NOMO-1 (cell line): Measurements from ENCODE around the gene MLPH.

Experiments used
- DNase-seq, 2 experiments: peaks; one replicate each; lab custom pipeline; 2025; ENCODE audit not compliant: unreplicated experiment in 2 of 2; lab: John Stamatoyannopoulos, UW

MLPH gene

DNA sequence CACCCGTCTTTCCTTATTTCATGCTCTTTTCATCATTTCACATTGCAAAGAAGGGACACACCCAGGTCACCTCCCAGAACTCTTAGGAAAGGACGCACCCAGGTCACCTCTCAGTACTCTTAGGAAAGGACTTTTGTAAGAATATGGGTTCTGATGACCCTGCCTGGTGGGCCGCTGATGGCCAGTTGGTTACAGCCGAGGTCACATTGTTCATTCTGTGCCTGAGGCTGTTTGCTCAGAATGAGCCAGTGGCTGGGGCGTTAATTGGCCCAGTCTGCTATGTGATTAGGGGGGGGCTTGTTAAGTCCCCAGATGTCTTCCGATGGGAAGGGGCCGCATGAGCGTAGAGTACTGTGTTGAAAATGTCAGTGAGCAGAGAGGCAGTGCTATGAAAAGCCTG, 9.4 kb downstream of the MLPH start:
- no peak for DNase-seq

DNA sequence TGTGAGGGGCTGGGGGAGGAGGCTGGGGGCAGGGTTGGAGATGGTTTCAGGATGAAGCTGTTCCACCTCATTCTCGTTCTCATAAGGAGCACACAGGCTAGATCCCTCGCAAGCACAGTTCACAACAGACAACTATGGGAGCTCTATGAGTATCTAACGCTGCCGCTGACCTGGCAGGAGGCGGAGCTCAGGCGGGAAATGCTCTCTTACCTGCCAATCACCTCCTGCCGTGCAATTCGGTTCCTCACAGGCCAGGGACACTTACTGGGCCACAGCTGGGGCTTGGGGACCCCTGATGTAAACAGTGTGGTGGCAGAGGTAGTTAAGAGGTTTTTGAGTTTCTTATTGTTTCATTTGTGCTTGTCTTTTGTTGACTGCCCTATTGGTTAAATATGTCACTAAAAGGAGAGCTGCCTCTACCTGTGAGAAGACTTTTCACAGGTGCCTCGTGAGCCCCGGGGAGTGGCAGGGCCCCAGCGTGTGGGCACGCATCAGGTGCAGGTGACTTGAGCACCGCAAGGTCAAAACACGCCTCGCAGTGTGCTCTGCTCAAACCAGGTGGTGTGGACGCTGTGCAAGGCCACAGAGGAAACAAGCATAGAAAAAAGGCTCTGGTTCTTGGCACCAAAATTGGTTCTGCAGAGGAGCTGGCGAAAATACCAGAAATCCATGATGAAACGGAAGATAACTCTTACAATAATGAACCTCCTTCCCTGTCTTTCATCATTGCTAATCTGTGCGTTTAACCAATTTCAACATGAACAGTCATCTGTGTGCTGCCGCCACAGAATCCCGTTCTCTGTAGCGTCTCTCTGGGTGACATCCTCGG, 10.2 kb downstream of the MLPH start:
- DNase-seq, result no peak

DNA sequence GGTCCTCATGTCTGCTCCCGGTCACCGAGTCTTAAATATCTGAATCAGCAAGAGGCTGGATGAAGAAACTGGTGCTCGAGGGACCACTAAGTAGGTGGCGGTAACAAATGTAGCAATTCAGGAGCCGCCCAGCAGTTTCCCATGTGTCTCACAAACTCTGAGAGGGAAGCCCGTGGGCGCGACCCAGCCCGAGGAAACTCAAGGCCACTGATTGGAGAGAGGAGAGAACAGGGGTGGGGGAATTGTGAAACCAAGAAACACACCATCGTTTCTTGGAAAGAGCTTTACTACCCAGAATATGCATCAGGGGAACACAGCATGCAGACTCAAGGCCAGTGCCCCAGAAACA, 10.8 kb downstream of the MLPH start:
- peak in 1 of 2 experiments; percentile 2 for DNase-seq

DNA sequence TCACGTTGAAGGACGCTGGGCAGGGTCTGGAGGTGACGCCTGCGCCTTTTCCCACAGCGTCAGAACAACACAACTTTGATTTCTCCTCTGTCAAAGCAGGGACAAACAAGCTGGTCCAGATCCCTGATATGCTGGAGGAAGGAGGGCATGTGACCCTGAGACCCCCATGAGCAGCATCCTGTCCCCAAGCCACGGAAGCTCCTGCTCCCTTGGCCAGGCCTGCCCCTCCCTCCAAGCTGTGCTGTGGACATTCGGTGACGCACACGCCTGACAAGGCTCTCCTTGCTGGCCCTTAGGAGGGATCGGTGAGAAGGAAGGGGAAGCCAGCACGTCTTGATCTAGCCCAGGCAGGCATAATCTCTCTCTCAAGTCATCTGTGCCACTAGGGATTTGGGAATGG, 11.3 kb downstream of the MLPH start:
- no peak for DNase-seq

DNA sequence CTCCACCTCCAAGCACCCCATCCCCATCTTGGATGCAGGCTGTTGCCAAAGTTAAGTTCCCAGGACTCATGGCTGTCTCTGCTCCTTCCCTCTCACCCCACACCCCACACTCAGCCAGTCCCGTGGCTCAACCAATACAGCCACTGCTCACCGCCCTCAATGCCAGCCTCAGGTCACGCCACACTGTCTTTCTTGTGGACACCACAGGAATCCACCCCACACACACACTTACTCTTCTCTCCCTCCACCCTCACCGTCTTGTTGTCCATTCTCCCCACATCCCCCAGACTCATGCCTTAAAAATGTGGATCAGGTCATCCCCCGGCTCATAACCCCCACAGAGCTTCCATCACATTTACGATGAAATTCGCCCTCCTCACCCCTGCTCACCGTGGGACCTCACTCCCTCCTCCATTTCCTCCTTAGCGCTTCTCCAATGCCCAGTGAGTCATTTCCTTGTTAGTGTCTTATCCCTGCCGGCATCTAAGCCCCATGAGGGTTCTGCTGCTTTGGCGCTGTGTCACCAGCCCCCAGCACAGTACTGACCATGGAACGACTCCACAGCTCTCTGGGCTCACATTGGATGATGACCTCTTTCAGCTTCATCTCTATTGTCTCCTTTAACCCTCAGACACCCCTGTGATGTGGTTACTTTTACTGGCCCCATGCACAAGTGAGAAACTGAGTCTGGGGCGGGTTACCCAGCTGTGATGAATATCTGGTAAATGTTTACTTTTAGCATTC, 13.8 kb downstream of the MLPH start:
- DNase-seq, result no peak

DNA sequence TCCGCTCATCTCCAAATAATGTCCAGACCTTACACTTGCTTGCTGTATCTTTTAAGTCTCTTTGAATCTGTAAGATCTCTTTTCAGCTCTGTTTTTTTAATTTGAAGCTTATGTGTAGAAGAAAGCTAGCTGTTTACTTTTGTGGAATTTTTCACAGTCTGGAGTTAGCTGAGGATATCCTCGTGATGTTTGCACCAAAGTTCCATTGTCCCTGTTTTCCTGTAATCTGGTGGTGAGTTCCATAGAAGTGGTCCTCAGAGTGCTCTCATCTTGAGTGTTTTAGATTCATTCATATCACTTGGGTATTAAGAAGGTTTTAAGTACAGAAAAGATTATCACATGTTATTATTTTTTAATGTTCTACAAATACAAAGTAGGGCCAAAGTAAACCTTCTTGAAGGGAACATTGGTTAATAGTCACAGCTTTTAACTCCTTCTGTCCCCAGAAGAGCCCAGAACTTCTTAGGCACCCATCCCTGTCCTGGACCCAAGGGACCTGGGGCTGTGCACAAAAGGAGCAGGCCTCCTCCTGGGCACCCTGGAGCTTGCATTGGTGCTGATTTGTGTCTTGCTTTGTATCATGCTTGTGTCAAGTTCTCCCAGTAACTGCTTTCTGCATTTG, 15.0 kb downstream of the MLPH start:
- no peak for DNase-seq

DNA sequence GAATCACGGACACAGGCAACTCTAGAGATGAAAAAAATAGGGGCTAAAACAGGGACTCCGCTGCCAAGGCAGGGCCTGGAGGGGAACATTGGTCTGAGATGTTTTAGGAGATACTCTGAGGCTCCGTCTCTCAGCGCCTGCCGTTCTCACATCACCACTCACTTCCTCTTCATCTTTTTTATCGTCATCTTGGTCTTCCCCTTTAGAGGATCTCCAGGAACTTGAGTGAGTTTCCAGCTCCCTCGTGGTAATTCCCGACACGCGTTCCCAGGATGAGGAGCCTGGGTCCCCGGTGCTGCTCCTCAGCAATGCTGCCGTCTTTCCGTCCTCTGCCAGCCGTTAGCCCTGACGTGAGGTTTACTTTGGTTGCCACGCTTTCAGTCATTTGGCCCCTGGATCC, 16.1 kb downstream of the MLPH start:
- DNase-seq, result no peak

DNA sequence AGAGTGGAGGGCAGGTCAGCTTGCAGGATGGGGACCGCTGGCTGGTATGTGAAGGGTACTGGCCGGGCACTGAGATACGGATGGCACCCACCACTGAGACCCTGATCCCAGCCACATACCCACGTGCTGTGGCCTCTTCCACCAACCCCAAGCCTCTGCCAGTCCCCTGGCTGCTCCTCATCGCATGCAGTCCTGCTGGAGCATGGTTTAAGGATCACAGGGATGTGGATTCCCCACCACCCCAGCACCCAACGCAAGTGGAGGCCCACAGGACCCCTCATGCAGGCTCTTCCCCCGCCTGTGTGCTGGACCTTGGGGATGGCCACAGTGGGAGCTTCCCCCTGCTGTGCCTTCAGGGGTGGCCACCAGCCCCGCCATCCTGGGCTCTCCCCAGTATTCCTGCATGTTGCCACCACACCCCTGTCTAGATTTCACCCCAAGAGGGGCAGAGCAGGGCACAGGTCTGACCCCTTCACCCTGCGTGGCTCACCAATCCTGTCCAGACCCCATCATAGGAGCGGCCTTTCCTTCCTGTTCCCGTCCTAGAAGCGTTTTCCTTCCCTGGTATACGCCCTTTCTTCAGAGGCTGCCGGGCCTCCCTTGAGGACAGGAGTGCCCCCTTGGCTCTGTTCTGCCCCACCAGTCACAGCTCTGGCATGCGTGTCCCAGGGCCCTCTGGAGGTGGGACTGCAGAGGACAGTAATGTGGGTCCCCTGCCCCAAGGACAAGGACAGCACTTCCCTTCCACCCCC, 18.3 kb downstream of the MLPH start:
- no peak for DNase-seq

DNA sequence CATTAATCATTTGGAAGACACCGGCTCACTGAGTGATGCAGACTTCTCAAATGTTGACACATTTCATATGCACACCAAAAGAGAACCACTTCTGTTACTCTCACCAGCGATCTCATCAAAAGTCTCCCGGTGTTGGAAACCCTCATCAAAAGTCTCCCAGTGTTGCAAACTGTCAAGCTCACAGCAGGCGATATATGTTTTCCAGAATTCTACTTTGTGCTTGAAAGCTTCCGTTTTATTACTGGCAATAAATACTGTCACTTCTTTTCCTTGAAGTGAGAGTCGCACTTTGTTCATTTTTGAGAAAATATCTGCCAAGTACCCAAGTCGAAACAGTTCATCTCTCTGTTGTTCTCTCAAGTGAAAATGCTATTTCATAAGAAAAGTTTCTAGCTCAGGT, 20.5 kb downstream of the MLPH start:
- no peak for DNase-seq

DNA sequence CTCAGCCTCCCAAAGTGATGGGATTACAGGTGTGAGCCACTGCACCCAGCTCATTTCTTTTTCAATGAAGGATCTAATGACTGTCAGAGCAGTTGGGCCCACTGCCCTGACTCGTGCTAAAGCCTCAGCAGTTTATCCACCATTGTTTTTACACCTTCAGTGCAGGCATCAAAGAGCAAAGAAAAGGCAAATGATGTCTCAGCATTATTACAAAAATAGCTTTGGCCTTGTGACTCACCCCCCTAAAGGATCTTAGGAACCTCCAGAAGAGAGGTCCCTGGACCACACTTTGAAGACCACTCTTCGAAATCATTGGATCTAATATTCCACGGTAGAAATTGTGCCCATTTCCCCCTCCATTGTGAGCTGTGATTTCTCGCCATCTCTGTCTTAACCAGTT, 21.3 kb downstream of the MLPH start:
- DNase-seq, result no peak

DNA sequence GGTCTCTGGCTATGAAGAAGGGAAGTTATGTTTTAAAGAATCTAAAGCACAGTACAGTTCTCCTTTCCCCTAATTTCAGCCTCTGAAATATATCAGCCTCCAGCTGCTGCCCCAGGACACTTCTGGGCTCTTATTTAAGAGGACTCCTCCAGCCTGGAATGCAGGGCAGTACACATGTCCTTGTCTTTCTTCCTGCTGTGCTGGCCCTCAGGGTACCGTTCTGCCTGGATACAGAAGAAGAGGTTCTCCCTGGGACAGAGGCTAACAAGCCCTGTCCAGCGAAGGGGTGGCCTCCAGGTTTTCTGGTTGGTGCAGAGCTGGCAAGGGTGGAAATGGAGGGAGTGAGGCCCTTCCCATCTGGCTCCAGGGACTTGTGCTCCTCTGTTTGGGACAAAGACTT, 22.1 kb downstream of the MLPH start:
- DNase-seq, result no peak

DNA sequence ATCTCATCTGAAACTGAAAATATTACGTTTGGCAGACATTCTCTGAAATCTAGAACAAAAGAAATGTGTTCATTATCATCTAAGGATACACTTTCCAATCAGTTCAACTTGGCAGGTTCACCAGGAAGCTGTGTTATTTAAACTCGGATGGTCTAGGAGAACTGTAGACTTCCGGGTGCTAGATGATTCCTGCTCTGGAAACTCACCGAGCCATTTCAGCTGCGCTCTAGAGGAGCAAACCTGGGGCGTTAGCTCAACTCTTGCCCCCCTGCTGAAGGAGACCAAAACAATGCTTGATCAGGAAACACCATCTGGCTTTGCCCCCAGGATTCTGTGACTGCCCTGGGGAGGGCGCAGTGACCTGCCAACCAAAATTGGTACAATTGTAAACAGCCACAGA, 22.9 kb downstream of the MLPH start:
- no peak for DNase-seq

DNA sequence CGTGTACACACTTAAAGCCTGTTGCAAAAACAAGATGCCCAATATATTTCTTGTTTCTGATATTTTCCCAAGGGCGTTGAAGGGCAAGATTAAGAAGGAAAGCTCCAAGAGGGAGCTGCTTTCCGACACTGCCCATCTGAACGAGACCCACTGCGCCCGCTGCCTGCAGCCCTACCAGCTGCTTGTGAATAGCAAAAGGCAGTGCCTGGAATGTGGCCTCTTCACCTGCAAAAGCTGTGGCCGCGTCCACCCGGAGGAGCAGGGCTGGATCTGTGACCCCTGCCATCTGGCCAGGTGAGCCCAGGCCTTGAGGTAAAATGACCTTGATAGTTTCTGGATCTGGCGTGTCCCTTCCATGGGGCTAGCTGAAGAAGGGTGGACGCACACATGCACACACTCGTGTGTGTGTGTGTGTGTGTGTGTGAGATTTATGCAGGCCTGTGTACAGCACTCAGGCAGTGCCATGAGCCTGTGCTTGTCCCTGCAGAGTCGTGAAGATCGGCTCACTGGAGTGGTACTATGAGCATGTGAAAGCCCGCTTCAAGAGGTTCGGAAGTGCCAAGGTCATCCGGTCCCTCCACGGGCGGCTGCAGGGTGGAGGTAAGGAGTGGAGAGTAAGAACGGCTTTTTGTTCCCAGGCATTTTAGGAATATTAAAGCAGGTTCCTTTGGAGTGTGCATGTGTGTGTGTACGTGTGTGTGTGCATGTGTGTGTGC, 23.6 kb downstream of the MLPH start:
- no peak for DNase-seq

DNA sequence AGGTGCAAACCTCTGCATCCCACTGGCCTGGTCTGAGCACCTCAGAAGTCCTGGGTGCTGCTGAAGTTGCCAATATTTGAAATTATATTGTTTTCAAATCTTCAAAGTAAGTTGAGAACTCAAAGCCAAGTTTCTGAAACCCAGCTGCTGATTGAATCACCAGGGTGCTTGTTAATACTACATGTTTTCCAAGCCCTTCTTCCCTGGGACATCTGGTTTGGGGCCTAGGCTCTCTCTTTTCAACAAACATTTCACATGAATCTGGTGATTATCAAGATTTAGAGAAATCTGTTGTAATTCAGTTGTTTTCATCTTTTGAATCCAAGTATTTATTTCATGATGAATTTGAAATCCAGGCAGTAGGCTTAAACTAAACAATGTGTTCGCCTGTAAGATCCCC, 24.4 kb downstream of the MLPH start:
- DNase-seq, result no peak

DNA sequence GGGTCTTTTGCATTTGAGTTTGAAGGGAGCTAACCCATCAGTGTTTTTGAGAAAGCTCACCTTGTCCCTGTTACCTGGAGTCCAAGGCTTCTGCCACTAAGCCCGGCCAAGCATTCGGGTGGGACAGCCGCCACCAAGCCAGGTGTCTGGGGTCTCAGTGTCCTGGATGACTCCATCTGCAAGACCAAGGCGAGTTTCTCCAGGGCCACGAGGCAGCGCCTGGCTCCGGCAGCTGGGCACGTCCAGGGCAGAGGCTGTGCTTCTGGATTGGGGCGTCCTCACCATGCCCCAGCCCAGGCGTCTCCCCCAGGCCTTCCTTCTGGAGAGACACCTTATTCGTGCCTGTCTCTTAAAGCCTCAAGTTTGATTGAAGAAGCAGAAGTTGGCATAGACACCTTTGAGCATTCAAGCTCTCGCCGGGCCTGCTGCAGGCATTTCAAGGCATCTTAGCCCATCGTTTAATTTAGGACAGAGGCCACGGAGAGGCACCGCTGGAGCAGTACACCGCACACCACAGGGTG, 24.9 kb downstream of the MLPH start:
- no peak for DNase-seq

DNA sequence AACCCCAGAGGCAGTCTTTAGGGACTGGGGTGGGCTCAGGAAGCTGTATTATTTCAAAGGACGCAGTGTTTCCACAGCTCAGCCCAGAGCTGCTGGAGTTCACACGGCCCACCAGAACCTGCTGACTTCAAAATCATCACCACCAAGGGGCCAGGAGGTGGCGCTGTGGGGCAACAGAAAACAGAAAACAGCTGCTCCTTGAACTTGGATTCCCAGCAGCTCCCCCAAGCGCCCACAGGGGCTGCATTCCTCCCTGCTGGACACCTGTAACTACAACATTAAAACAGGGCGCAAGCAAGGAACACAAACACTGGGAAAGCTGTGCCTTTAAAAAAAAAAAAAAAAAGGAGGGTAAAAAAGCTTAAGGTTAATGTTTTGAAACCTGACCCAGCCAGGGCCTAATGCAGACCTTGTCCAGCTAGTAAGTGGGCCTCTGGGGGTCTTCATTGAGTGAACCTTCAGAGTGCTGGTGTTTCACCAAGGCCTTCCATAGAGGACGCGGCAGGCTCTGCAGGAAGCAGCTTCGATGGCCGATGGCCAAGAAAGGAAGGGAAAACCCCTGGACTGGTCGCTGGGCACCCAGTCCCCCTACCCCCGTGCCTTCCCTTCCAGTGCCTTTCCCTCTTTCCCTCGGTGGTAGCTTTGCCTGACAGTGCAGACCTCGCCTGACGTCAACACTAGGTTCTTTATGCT, 25.9 kb downstream of the MLPH start:
- peak; percentile 53 to 56 for DNase-seq

DNA sequence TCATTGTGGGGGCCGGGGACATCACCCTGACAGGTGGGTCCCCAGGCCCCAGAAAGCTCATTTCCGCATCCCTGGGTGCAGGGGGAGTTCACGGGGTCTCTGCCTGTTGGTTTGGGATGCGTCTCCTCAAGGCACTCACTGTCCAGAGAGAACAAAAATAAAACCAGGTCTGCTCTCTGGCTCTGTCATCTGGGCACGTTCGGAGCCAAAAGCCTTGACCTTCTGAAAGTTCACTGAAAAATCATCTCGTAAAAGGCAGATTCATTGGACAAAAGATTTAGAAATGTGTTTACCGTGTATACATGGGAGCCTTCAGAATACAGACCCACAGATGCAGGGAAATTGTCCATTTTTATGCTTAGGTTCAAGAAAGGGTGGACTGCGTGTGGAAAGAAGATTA, 26.6 kb downstream of the MLPH start:
- DNase-seq, result no peak

DNA sequence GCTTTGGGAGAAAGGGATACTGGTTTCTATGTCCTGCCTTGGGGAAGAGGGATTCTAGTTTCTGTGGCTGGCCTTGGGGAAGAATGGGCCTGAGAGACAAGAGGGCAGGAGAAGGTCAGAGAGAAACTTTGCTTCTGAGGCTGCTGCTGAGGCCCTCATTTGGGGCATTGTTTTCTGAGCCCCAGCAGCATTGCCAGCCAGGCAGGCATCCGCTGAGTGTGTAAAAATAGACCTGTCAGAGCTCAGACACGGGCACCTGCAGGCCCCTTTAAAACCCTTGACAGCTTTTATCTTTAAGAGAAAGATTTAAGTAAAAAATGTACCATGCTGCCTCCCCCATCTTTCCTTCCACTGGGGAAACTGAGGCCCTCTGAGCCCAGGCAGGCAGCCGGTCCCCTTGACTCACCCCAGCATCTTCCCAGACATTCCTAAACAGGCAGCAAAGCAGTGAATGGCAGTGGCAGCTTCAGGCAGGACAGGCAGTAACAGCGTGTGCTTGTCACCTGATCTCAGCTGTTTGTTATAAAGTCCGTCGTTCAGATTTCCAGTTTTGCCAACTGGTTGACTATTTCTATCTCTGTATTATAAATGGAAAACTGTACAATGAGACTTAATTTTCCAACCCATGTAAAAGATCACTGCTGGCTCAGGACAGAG, 27.6 kb downstream of the MLPH start:
- DNase-seq, result no peak

DNA sequence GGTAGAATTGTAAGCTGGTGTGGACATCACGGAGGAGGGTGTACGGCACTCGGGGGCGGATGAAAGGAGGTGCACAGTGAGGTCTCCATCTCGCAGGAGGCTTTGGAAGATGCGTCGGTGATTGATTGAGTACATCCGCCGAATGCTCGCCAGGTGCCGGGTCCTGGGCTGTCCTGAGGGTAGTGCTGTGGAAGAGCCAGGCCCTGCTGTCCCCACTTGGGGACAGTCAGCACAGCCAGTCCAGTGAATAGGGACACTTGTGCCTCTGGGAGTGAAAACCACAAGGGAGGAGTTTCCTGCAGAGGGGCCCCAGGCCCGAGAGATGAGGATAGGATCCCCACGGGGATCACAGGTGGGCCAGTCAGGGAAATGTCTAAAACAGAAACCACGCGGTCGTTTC, 28.1 kb downstream of the MLPH start:
- DNase-seq, result no peak
